ENCODE results near the gene CMSS1.
"Not testable (repeated sequence)": the region's sequence is repeated elsewhere in the genome, so short reads cannot be mapped to it uniquely, and the experiment has no call there.

The CMSS1 gene

GRCh38 chr3:99834211-99834957 lies 16.7 kb downstream of the CMSS1 start:
- Histone ChIP-seq H3K4me3 (ENCODE audit: low read depth, low read length) (no peak overlapping the region), H3K36me3 (replicated peaks) (no peaks in the 10 kb centered on the region), H3K27ac (no peak overlapping the region), H3K27me3 (replicated peaks) (no peaks in the 10 kb centered on the region)
- in situ Hi-C loops (cut with HindIII; ENCODE audit: low pct_ligation_motif_present, low sequenced_read_pairs) = loop anchor here (25.0 kb wide), 2 partner anchors 228 to 428 kb away; partner anchors contain the start of gene TBC1D23
- TF ChIP-seq CTCF (IDR thresholded peaks at IDR 0.05; ENCODE audit: low read depth, low read length, missing control alignments) = no peak
- no peak for DNase-seq

GRCh38 chr3:99836681-99837080 lies 19.0 kb downstream of the CMSS1 start:
- Histone ChIP-seq H3K36me3 (replicated peaks) (no peaks in the 10 kb centered on the region), H3K4me3 (ENCODE audit: low read depth, low read length) (no peak overlapping the region), H3K27me3 (replicated peaks) (no peaks in the 10 kb centered on the region), H3K27ac (no peak overlapping the region)
- in situ Hi-C loops (cut with HindIII; ENCODE audit: low pct_ligation_motif_present, low sequenced_read_pairs) = loop anchor here (25.0 kb wide), 2 partner anchors 226 to 426 kb away; partner anchors contain the start of gene TBC1D23
- no peak for DNase-seq
- TF ChIP-seq CTCF (IDR thresholded peaks at IDR 0.05; ENCODE audit: low read depth, low read length, missing control alignments) = no peak

GRCh38 chr3:99837715-99838114 lies 20.1 kb downstream of the CMSS1 start:
- Histone ChIP-seq H3K36me3 (replicated peaks) (no peaks in the 10 kb centered on the region), H3K4me3 (ENCODE audit: low read depth, low read length) (no peak overlapping the region), H3K27ac (no peak overlapping the region), H3K27me3 (replicated peaks) (no peaks in the 10 kb centered on the region)
- DNase-seq = no peak
- no peak for TF ChIP-seq CTCF (IDR thresholded peaks at IDR 0.05; ENCODE audit: low read depth, low read length, missing control alignments)
- in situ Hi-C loops (cut with HindIII; ENCODE audit: low pct_ligation_motif_present, low sequenced_read_pairs) = loop anchor here (25.0 kb wide), 2 partner anchors 225 to 425 kb away; partner anchors contain the start of gene TBC1D23

- Histone ChIP-seq H3K27ac (no peak overlapping the region), H3K27me3 (replicated peaks) (no peaks in the 10 kb centered on the region), H3K36me3 (replicated peaks) (no peaks in the 10 kb centered on the region), H3K4me3 (ENCODE audit: low read depth, low read length) (no peak overlapping the region)
- in situ Hi-C loops (cut with HindIII; ENCODE audit: low pct_ligation_motif_present, low sequenced_read_pairs) = loop anchor here (25.0 kb wide), 2 partner anchors 224 to 424 kb away; partner anchors contain the start of gene TBC1D23
- DNase-seq = no peak
- no peak for TF ChIP-seq CTCF (IDR thresholded peaks at IDR 0.05; ENCODE audit: low read depth, low read length, missing control alignments)
Measured at GRCh38 chr3:99838755-99839154, 21.1 kb downstream of the CMSS1 start.

- in situ Hi-C loops (cut with HindIII; ENCODE audit: low pct_ligation_motif_present, low sequenced_read_pairs) = loop anchor here (25.0 kb wide), 2 partner anchors 223 to 423 kb away; partner anchors contain the start of gene TBC1D23
- Histone ChIP-seq H3K36me3 (replicated peaks) (no peaks in the 10 kb centered on the region), H3K27ac (no peak overlapping the region), H3K27me3 (replicated peaks) (no peaks in the 10 kb centered on the region), H3K4me3 (ENCODE audit: low read depth, low read length) (no peak overlapping the region)
- no peak for TF ChIP-seq CTCF (IDR thresholded peaks at IDR 0.05; ENCODE audit: low read depth, low read length, missing control alignments)
- no peak for DNase-seq
Measured at GRCh38 chr3:99839613-99840012, 22.0 kb downstream of the CMSS1 start.

GRCh38 chr3:99841949-99842348 lies 24.3 kb downstream of the CMSS1 start:
- H3K27me3 ChIP-seq (replicated peaks); DNase-seq; H3K36me3 ChIP-seq (replicated peaks); H3K27ac ChIP-seq; H3K4me3 ChIP-seq (ENCODE audit: low read depth, low read length): not testable (repeated sequence)
- in situ Hi-C loops (cut with HindIII; ENCODE audit: low pct_ligation_motif_present, low sequenced_read_pairs) = loop anchor here (25.0 kb wide), 2 partner anchors 220 to 420 kb away; partner anchors contain the start of gene TBC1D23

Data from brain microvascular endothelial cell (primary cell).